TTC549 (cell line): ENCODE data around the gene RACK1.

Experiments used
- FAIRE-seq: peaks from 2 replicates; lab custom pipeline; 2012; peaks lifted over from hg19 to GRCh38; lab: Jason Lieb, UNC

Gene RACK1

GRCh38 chr5:181233801-181234454 is 9.8 kb downstream of the RACK1 start:
- FAIRE-seq, result no peak

- FAIRE-seq, result no peak
Measured at GRCh38 chr5:181233088-181233800, 10.5 kb downstream of the RACK1 start.

GRCh38 chr5:181232593-181232992 is 11.1 kb downstream of the RACK1 start:
- no peak for FAIRE-seq

- FAIRE-seq, result no peak
Measured at GRCh38 chr5:181231432-181231831, 12.3 kb downstream of the RACK1 start.

GRCh38 chr5:181230551-181230950 is 13.2 kb downstream of the RACK1 start:
- FAIRE-seq, result no peak

GRCh38 chr5:181229996-181230395 is 13.7 kb downstream of the RACK1 start:
- no peak for FAIRE-seq

- FAIRE-seq, result no peak
Measured at GRCh38 chr5:181224390-181225229, 19.1 kb downstream of the RACK1 start.

- FAIRE-seq, result no peak
Measured at GRCh38 chr5:181223729-181224389, 19.8 kb downstream of the RACK1 start.

- peak; percentile 62 for FAIRE-seq
Measured at GRCh38 chr5:181223058-181223728, 20.5 kb downstream of the RACK1 start, which contains the start of gene TRIM41. Gene TRIM41, plus strand, starts transcription at chr5:181223281. Its CDS starts 719 bp downstream, at chr5:181224000.

- FAIRE-seq, result no peak
Measured at GRCh38 chr5:181222630-181223057, 21.1 kb downstream of the RACK1 start.

GRCh38 chr5:181221792-181222629 is 21.7 kb downstream of the RACK1 start:
- FAIRE-seq, result peak; percentile 33

GRCh38 chr5:181221105-181221791 is 22.5 kb downstream of the RACK1 start:
- FAIRE-seq, result no peak

GRCh38 chr5:181220178-181220515 is 23.6 kb downstream of the RACK1 start:
- FAIRE-seq, result no peak

GRCh38 chr5:181219262-181220177 is 24.2 kb downstream of the RACK1 start:
- no peak for FAIRE-seq

GRCh38 chr5:181218795-181219124 is 24.9 kb downstream of the RACK1 start:
- no peak for FAIRE-seq

GRCh38 chr5:181217803-181218062 is 26.0 kb downstream of the RACK1 start:
- no peak for FAIRE-seq

- FAIRE-seq, result no peak
Measured at GRCh38 chr5:181217111-181217802, 26.4 kb downstream of the RACK1 start.

- FAIRE-seq, result no peak
Measured at GRCh38 chr5:181215997-181216989, 27.4 kb downstream of the RACK1 start.
